ENCODE results near the gene SUMO3.

The SUMO3 gene

GRCh38 chr21:44780137-44780502, 37.7 kb downstream of the SUMO3 start:
- Histone ChIP-seq H3K27me3 (ENCODE audit: control insufficient read depth in 1 of 2, insufficient read depth in 2 of 2, low read length in 2 of 2) (no peaks in the 10 kb centered on the region), H3K9ac (ENCODE audit: low read depth in 1 of 2, low read length in 2 of 2) (no peak overlapping the region), H3K4me1 (ENCODE audit: control insufficient read depth in 1 of 2, insufficient read depth in 2 of 2, low read length in 2 of 2) (peaks cover 0 to 9% of the 10 kb centered on the region in 2 donors), H3K27ac (ENCODE audit: low read depth, low read length) (no peak overlapping the region), H3K36me3 (ENCODE audit: control insufficient read depth in 1 of 2, insufficient read depth in 2 of 2, low read length in 2 of 2) (peaks cover 8 to 34% of the 10 kb centered on the region in 2 donors), H3K9me3 (ENCODE audit: control insufficient read depth in 1 of 2, low read length in 2 of 2) (no peaks in the 10 kb centered on the region), H3K4me3 (ENCODE audit: low read depth in 1 of 2, low read length in 2 of 2) (no peak overlapping the region)

- Histone ChIP-seq H3K9me3 (ENCODE audit: control insufficient read depth in 1 of 2, low read length in 2 of 2) (no peaks in the 10 kb centered on the region), H3K36me3 (ENCODE audit: control insufficient read depth in 1 of 2, insufficient read depth in 2 of 2, low read length in 2 of 2) (peaks cover 8 to 34% of the 10 kb centered on the region in 2 donors), H3K9ac (ENCODE audit: low read depth in 1 of 2, low read length in 2 of 2) (no peak overlapping the region), H3K27me3 (ENCODE audit: control insufficient read depth in 1 of 2, insufficient read depth in 2 of 2, low read length in 2 of 2) (no peaks in the 10 kb centered on the region), H3K4me1 (ENCODE audit: control insufficient read depth in 1 of 2, insufficient read depth in 2 of 2, low read length in 2 of 2) (peaks cover 0 to 9% of the 10 kb centered on the region in 2 donors), H3K27ac (ENCODE audit: low read depth, low read length) (no peak overlapping the region), H3K4me3 (ENCODE audit: low read depth in 1 of 2, low read length in 2 of 2) (no peak overlapping the region)
Measured at GRCh38 chr21:44779417-44780136, 38.3 kb downstream of the SUMO3 start.

- Histone ChIP-seq H3K27ac (ENCODE audit: low read depth, low read length) (no peak overlapping the region), H3K9me3 (ENCODE audit: control insufficient read depth in 1 of 2, low read length in 2 of 2) (no peaks in the 10 kb centered on the region), H3K27me3 (ENCODE audit: control insufficient read depth in 1 of 2, insufficient read depth in 2 of 2, low read length in 2 of 2) (no peaks in the 10 kb centered on the region), H3K36me3 (ENCODE audit: control insufficient read depth in 1 of 2, insufficient read depth in 2 of 2, low read length in 2 of 2) (peaks cover 8 to 35% of the 10 kb centered on the region in 2 donors), H3K4me1 (ENCODE audit: control insufficient read depth in 1 of 2, insufficient read depth in 2 of 2, low read length in 2 of 2) (peaks cover 0 to 9% of the 10 kb centered on the region in 2 donors), H3K4me3 (ENCODE audit: low read depth in 1 of 2, low read length in 2 of 2) (no peak overlapping the region), H3K9ac (ENCODE audit: low read depth in 1 of 2, low read length in 2 of 2) (no peak overlapping the region)
Measured at GRCh38 chr21:44778983-44779382, 38.9 kb downstream of the SUMO3 start.

GRCh38 chr21:44778499-44778911, 39.4 kb downstream of the SUMO3 start:
- Histone ChIP-seq H3K4me1 (ENCODE audit: control insufficient read depth in 1 of 2, insufficient read depth in 2 of 2, low read length in 2 of 2) (peaks cover 0 to 9% of the 10 kb centered on the region in 2 donors), H3K9ac (ENCODE audit: low read depth in 1 of 2, low read length in 2 of 2) (no peak overlapping the region), H3K27me3 (ENCODE audit: control insufficient read depth in 1 of 2, insufficient read depth in 2 of 2, low read length in 2 of 2) (no peaks in the 10 kb centered on the region), H3K4me3 (ENCODE audit: low read depth in 1 of 2, low read length in 2 of 2) (no peak overlapping the region), H3K36me3 (ENCODE audit: control insufficient read depth in 1 of 2, insufficient read depth in 2 of 2, low read length in 2 of 2) (peaks cover 11 to 40% of the 10 kb centered on the region in 2 donors), H3K9me3 (ENCODE audit: control insufficient read depth in 1 of 2, low read length in 2 of 2) (no peaks in the 10 kb centered on the region), H3K27ac (ENCODE audit: low read depth, low read length) (no peak overlapping the region)

GRCh38 chr21:44778094-44778493, 39.8 kb downstream of the SUMO3 start:
- H3K4me3 ChIP-seq (ENCODE audit: low read depth in 1 of 2, low read length in 2 of 2): no peak overlapping the region
- H3K9ac ChIP-seq (ENCODE audit: low read depth in 1 of 2, low read length in 2 of 2): no peak overlapping the region
- H3K27me3 ChIP-seq (ENCODE audit: control insufficient read depth in 1 of 2, insufficient read depth in 2 of 2, low read length in 2 of 2): no peaks in the 10 kb centered on the region
- H3K9me3 ChIP-seq (ENCODE audit: control insufficient read depth in 1 of 2, low read length in 2 of 2): no peaks in the 10 kb centered on the region
- no peak overlapping the region for H3K27ac ChIP-seq (ENCODE audit: low read depth, low read length)
- peaks cover 0 to 9% of the 10 kb centered on the region in 2 donors for H3K4me1 ChIP-seq (ENCODE audit: control insufficient read depth in 1 of 2, insufficient read depth in 2 of 2, low read length in 2 of 2)
- peaks cover 15 to 44% of the 10 kb centered on the region in 2 donors for H3K36me3 ChIP-seq (ENCODE audit: control insufficient read depth in 1 of 2, insufficient read depth in 2 of 2, low read length in 2 of 2)

DNA sequence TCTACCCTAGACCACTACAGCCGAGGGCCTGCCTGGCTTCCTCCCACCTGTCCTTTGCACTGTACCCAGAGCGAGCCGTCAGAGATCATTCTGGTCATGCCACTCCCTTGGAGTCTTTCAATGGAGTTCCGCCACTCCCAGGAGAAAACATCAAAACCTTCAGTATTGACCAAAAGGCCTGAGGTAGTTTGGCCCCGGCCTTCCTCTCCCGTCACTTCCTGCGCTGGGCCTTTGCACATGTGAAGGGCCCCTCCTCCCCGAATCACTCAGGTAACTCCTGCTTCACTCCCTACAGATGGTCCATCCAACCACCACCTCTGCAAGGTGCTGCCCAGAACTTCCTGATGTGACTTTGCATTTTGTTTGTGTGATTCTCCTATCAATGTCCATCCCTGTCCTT, 42.9 kb downstream of the SUMO3 start:
- Histone ChIP-seq H3K27ac (ENCODE audit: low read depth, low read length) (no peak overlapping the region), H3K4me3 (ENCODE audit: low read depth in 1 of 2, low read length in 2 of 2) (no peak overlapping the region), H3K9ac (ENCODE audit: low read depth in 1 of 2, low read length in 2 of 2) (no peak overlapping the region), H3K9me3 (ENCODE audit: control insufficient read depth in 1 of 2, low read length in 2 of 2) (no peaks in the 10 kb centered on the region), H3K36me3 (ENCODE audit: control insufficient read depth in 1 of 2, insufficient read depth in 2 of 2, low read length in 2 of 2) (peaks cover 25 to 62% of the 10 kb centered on the region in 2 donors), H3K27me3 (ENCODE audit: control insufficient read depth in 1 of 2, insufficient read depth in 2 of 2, low read length in 2 of 2) (no peaks in the 10 kb centered on the region), H3K4me1 (ENCODE audit: control insufficient read depth in 1 of 2, insufficient read depth in 2 of 2, low read length in 2 of 2) (peaks cover 0 to 9% of the 10 kb centered on the region in 2 donors)

DNA sequence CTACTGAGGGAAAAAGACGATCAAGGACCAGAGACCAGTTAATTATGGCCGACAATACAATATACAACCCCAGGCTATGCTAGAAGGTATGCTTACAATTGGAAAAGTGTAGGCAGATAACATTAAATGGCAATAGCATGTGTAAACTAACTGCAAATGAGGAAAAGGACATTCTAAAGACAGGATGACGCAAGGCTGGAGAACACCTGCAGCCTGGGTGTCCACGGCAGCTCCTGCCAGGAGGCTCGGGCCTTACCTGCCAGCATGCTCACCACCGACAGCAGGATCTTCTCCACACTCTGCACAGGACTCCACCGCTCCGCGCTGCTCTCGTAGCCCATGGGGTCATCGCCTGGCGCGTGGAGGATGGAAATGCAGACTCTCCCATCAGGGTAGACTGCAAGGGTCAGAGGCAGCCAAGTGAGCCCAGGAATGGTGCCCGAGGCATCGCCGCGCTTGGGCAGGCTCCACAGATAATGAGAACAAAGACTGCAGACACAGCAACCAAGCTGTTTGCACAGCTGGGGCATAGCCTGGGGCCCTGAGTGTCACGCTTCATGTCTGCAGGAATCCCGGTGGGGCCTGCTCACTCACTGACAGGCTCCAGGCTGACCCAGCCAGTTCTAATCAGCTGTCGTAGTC, 44.5 kb downstream of the SUMO3 start:
- H3K27me3 ChIP-seq (ENCODE audit: control insufficient read depth in 1 of 2, insufficient read depth in 2 of 2, low read length in 2 of 2): no peaks in the 10 kb centered on the region
- no peak overlapping the region for H3K27ac ChIP-seq (ENCODE audit: low read depth, low read length)
- H3K4me1 ChIP-seq (ENCODE audit: control insufficient read depth in 1 of 2, insufficient read depth in 2 of 2, low read length in 2 of 2): no peaks in the 10 kb centered on the region
- no peak overlapping the region for H3K4me3 ChIP-seq (ENCODE audit: low read depth in 1 of 2, low read length in 2 of 2)
- H3K36me3 ChIP-seq (ENCODE audit: control insufficient read depth in 1 of 2, insufficient read depth in 2 of 2, low read length in 2 of 2): peaks cover 25 to 70% of the 10 kb centered on the region in 2 donors
- no peak overlapping the region for H3K9ac ChIP-seq (ENCODE audit: low read depth in 1 of 2, low read length in 2 of 2)
- no peaks in the 10 kb centered on the region for H3K9me3 ChIP-seq (ENCODE audit: control insufficient read depth in 1 of 2, low read length in 2 of 2)

- H3K27ac ChIP-seq (ENCODE audit: low read depth, low read length): no peak overlapping the region
- no peaks in the 10 kb centered on the region for H3K9me3 ChIP-seq (ENCODE audit: control insufficient read depth in 1 of 2, low read length in 2 of 2)
- H3K27me3 ChIP-seq (ENCODE audit: control insufficient read depth in 1 of 2, insufficient read depth in 2 of 2, low read length in 2 of 2): no peaks in the 10 kb centered on the region
- H3K4me3 ChIP-seq (ENCODE audit: low read depth in 1 of 2, low read length in 2 of 2): no peak overlapping the region
- no peaks in the 10 kb centered on the region for H3K4me1 ChIP-seq (ENCODE audit: control insufficient read depth in 1 of 2, insufficient read depth in 2 of 2, low read length in 2 of 2)
- H3K9ac ChIP-seq (ENCODE audit: low read depth in 1 of 2, low read length in 2 of 2): no peak overlapping the region
- peaks cover 23 to 67% of the 10 kb centered on the region in 2 donors for H3K36me3 ChIP-seq (ENCODE audit: control insufficient read depth in 1 of 2, insufficient read depth in 2 of 2, low read length in 2 of 2)
Measured at GRCh38 chr21:44771896-44772525, 45.9 kb downstream of the SUMO3 start.

DNA sequence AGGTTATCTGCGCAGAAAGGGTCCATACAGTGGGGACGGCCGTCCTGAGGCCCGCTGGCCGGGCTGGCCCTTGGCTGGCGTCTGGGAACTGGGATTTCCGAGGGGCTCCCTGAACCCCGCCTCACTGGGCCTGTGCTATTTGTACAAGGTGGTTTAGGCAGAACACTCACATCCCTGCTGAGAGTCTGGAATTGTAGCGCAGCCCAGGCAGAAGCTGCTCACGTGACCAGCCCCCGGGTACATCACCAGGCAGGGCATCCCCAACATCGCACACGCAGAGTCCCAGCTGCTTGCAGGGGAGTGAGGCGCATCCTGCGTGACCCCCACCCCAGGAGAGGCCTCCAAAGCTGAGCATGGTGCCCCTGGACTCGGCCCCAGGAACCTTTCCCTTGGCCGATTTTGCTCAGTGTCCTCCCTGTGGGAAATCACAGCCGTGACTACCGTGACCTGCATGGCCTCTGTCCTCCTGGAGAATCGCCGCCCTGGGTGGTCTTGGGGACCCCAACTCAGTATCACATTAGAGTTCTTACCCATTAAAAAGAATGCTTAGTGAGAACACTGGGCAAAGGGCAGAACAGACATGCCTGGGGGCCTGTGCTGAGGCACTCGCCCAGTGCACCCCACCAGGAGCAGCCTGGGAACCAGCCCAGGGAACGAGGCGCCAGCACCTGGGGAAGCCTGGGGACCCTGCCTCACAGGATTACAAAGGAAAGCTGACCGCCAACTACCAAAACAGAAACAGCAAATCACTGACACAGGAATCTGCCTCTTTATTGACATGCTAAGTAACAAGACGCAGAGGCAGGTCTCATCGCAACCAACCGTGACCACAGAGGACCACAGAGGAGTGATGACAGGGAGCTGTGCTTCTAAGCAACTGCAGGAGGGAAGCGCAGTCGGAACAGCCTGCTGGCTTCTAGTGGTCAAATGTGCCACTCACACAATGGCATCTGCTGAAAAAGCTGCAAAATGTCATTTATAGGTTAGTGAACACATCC, 49.7 kb downstream of the SUMO3 start:
- Histone ChIP-seq H3K4me1 (ENCODE audit: control insufficient read depth in 1 of 2, insufficient read depth in 2 of 2, low read length in 2 of 2) (peaks cover 0 to 8% of the 10 kb centered on the region in 2 donors), H3K27me3 (ENCODE audit: control insufficient read depth in 1 of 2, insufficient read depth in 2 of 2, low read length in 2 of 2) (no peaks in the 10 kb centered on the region), H3K9me3 (ENCODE audit: control insufficient read depth in 1 of 2, low read length in 2 of 2) (no peaks in the 10 kb centered on the region), H3K27ac (ENCODE audit: low read depth, low read length) (no peak overlapping the region), H3K36me3 (ENCODE audit: control insufficient read depth in 1 of 2, insufficient read depth in 2 of 2, low read length in 2 of 2) (peaks cover 13 to 39% of the 10 kb centered on the region in 2 donors), H3K9ac (ENCODE audit: low read depth in 1 of 2, low read length in 2 of 2) (no peak overlapping the region), H3K4me3 (ENCODE audit: low read depth in 1 of 2, low read length in 2 of 2) (no peak overlapping the region)

Data from duodenal mucosa (tissue), 2 donors.